ENCODE results near the gene EFNA5. TPM values are rescaled to one million over a fixed set of nuclear protein-coding genes. Genes with fewer than 3 reads are reported as not detected.

EFNA5 gene
- total RNA-seq: 10.3 and 11.7 TPM in 2 replicates

GRCh38 chr5:107670932-107671741, at the start of gene EFNA5:
Gene EFNA5 (minus strand): TSS chr5:107670937.

Measured in hair follicle dermal papilla cell (primary cell).